ENCODE results near the gene ASAP3. TPM values are rescaled to one million over a fixed set of nuclear protein-coding genes. Genes with fewer than 3 reads are reported as not detected.

ASAP3 gene
- total and polyA plus RNA-seq, 12 donors = 22.4 to 122 (median 77.3) TPM

- Histone ChIP-seq H3K4me3 (no peak overlapping the region), H3K9me3 (replicated peaks in 1 of 3) (no peaks in the 10 kb centered on the region), H3K27me3 (no peaks in the 10 kb centered on the region), H3K4me1 (replicated peaks in 1 of 2) (no peaks in the 10 kb centered on the region), H3K27ac (no peak overlapping the region), H3K36me3 (replicated peaks in 1 of 2) (no peaks in the 10 kb centered on the region)
- intact Hi-C loops (cut with DNase I) = loop anchor here in 1 of 2 donors (5.0 kb wide), 1 partner anchor 35 kb away; no protein-coding TSS in a partner anchor
- TF ChIP-seq CTCF (IDR thresholded peaks at IDR 0.05) (no peak), POLR2A (IDR thresholded peaks at IDR 0.05) (no peak)
- no peak for DNase-seq
- 83 to 100% (median 95%) methylated on average over 3 of the region's 3 CpGs for WGBS, 4 donors
Measured at GRCh38 chr1:23492132-23492720, 8.2 kb upstream of the ASAP3 start.

GRCh38 chr1:23489842-23490241 lies 5.9 kb upstream of the ASAP3 start:
- TF ChIP-seq POLR2A (IDR thresholded peaks at IDR 0.05) = no peak
- TF ChIP-seq CTCF (IDR thresholded peaks at IDR 0.05) = no peak
- no peak for DNase-seq
- no peak overlapping the region for H3K27ac ChIP-seq
- peaks cover 4 to 14% of the 10 kb centered on the region in 2 donors for H3K4me1 ChIP-seq (replicated peaks in 1 of 2)
- H3K4me3 ChIP-seq = no peak overlapping the region
- no peaks in the 10 kb centered on the region for H3K36me3 ChIP-seq (replicated peaks in 1 of 2)
- intact Hi-C loops (cut with DNase I) = loop anchor here in 1 of 2 donors (5.0 to 10.0 kb wide), 2 partner anchors 37 to 145 kb away; partner anchors contain the start of gene HNRNPR
- no peaks in the 10 kb centered on the region for H3K9me3 ChIP-seq (replicated peaks in 1 of 3)
- WGBS, 4 donors = 57 to 76% (median 65%) methylated on average over 4 to 5 of the region's 5 CpGs
- H3K27me3 ChIP-seq = no peaks in the 10 kb centered on the region

GRCh38 chr1:23485002-23485332 lies 988 bp upstream of the ASAP3 start:
- peak in 1 of 7 donors; percentile 13 for DNase-seq
- Histone ChIP-seq H3K27me3 (no peaks in the 10 kb centered on the region), H3K4me1 (replicated peaks in 1 of 2) (peaks cover 11 to 23% of the 10 kb centered on the region in 2 donors), H3K36me3 (replicated peaks in 1 of 2) (no peaks in the 10 kb centered on the region), H3K9me3 (replicated peaks in 1 of 3) (no peaks in the 10 kb centered on the region), H3K27ac (peak overlapping the region in 4 of 5 donors; percentile 24 to 95 (median 81)), H3K4me3 (peak overlapping the region in 1 of 4 donors; percentile 84)
- intact Hi-C loops (cut with DNase I) = loop anchor here in 1 of 2 donors (10.0 kb wide), 1 partner anchor 140 kb away; the partner anchor contains the start of gene HNRNPR
- no peak for TF ChIP-seq CTCF (IDR thresholded peaks at IDR 0.05)
- no peak for TF ChIP-seq POLR2A (IDR thresholded peaks at IDR 0.05)
- WGBS, 4 donors = 38 to 43% (median 41%) methylated on average over 7 of the region's 7 CpGs

- WGBS, 4 donors = 6 to 19% (median 7%) methylated on average over 10 to 54 of the region's 54 CpGs
- intact Hi-C loops (cut with DNase I) = loop anchor here in 1 of 2 donors (10.0 kb wide), 1 partner anchor 140 kb away; the partner anchor contains the start of gene HNRNPR
- no peaks in the 10 kb centered on the region for H3K9me3 ChIP-seq (replicated peaks in 1 of 3)
- H3K27me3 ChIP-seq = no peaks in the 10 kb centered on the region
- H3K4me3 ChIP-seq = peak overlapping the region in 2 of 4 donors; percentile 44 to 84
- no peaks in the 10 kb centered on the region for H3K36me3 ChIP-seq (replicated peaks in 1 of 2)
- H3K4me1 ChIP-seq (replicated peaks in 1 of 2) = peaks cover 15 to 28% of the 10 kb centered on the region in 2 donors
- DNase-seq = peak; percentile 94 to 97 (median 95)
- H3K27ac ChIP-seq = peak overlapping the region in 4 of 5 donors; percentile 76 to 95 (median 84)
- TF ChIP-seq POLR2A (IDR thresholded peaks at IDR 0.05) = peak in 1 of 2 donors; percentile 44
- TF ChIP-seq CTCF (IDR thresholded peaks at IDR 0.05) = no peak
Measured at GRCh38 chr1:23484253-23485001, 448 bp upstream of the ASAP3 start.

Data from adrenal gland (tissue), 12 donors.